ENCODE measurements around the gene LIN7A. TPM values are rescaled to one million over a fixed set of nuclear protein-coding genes. Genes with fewer than 3 reads are reported as not detected.

The LIN7A gene
- total and polyA plus RNA-seq, 7 donors: 0.48 to 2.1 (median 0.81) TPM

DNA sequence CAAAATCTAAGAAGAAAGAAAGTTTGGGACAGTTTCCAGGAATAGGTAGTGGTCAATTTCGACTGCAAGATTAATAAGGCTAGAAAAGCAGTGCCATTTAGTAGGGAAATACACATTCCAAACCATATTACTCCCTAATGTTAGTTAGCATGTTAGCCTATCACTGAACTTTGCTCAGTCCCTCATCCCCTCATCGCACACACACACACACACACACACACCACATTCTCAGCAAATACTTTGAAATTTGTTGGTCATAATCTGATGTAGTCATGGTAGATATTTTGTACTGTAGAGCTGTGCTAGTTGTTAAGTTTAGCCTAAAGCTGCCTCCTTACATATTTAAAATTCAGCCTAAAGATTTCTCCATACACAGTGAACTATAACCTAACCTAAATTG lies 157.0 kb downstream of the LIN7A start:
- Histone ChIP-seq H3K9me3 (no peaks in the 10 kb centered on the region), H3K4me1 (peaks cover 7% of the 10 kb centered on the region), H3K36me3 (ENCODE audit: insufficient read depth in 1 of 2, low read depth in 1 of 2) (no peaks in the 10 kb centered on the region), H3K4me3 (no peak overlapping the region), H3K27ac (no peak overlapping the region), H3K27me3 (ENCODE audit: insufficient read depth in 3 of 3, low read length in 2 of 3) (no peaks in the 10 kb centered on the region)
- intact Hi-C loops (cut with DNase I): no loop called here
- TF ChIP-seq, protein P1, sequence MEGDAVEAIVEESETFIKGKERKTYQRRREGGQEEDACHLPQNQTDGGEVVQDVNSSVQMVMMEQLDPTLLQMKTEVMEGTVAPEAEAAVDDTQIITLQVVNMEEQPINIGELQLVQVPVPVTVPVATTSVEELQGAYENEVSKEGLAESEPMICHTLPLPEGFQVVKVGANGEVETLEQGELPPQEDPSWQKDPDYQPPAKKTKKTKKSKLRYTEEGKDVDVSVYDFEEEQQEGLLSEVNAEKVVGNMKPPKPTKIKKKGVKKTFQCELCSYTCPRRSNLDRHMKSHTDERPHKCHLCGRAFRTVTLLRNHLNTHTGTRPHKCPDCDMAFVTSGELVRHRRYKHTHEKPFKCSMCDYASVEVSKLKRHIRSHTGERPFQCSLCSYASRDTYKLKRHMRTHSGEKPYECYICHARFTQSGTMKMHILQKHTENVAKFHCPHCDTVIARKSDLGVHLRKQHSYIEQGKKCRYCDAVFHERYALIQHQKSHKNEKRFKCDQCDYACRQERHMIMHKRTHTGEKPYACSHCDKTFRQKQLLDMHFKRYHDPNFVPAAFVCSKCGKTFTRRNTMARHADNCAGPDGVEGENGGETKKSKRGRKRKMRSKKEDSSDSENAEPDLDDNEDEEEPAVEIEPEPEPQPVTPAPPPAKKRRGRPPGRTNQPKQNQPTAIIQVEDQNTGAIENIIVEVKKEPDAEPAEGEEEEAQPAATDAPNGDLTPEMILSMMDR (IDR thresholded peaks at IDR 0.05): no peak
- DNase-seq (no peak), ATAC-seq (no peak)
- WGBS, 3 donors: 70 to 83% (median 82%) methylated on average over 2 of the region's 2 CpGs

DNA sequence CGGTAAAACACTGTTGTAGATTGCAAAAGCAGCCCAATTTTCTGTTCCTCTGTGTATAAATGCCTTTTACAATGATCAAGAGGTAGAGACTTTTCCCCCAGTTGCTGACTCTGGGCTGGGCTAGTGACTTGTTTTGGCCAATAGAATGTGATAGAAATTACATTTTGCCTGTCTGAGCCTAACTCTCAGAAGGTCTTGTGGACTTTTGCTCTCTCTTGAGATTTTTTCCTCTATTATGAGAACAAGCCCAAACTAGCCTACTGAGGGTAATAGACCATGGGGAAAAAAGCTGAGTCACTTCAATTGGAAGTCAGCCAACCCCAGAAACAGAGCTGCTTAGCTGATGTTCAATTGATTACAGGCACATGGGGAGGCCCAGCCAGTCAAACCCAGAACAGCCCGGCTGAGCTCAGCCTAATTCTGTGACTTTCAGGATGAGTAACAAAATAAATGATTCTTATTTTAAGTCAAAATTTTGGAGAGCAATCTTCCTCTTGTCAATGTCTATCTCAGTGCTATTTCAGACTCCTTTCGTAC lies 159.7 kb downstream of the LIN7A start:
- TF ChIP-seq, protein P1 (IDR thresholded peaks at IDR 0.05): no peak
- 54 to 62% (median 56%) methylated on average over 3 of the region's 3 CpGs for WGBS, 3 donors
- Histone ChIP-seq H3K27me3 (ENCODE audit: insufficient read depth in 3 of 3, low read length in 2 of 3) (no peaks in the 10 kb centered on the region), H3K4me1 (peaks cover 7% of the 10 kb centered on the region), H3K36me3 (ENCODE audit: insufficient read depth in 1 of 2, low read depth in 1 of 2) (no peaks in the 10 kb centered on the region), H3K27ac (peak overlapping the region; percentile 31), H3K4me3 (no peak overlapping the region), H3K9me3 (no peaks in the 10 kb centered on the region)
- peak in 1 of 2 donors; percentile 11 for DNase-seq
- intact Hi-C loops (cut with DNase I): no loop called here
- ATAC-seq: peak in 1 of 4 donors; percentile 32

- H3K27ac ChIP-seq: peak overlapping the region; percentile 31
These were observed 160.1 kb downstream of the LIN7A start for GRCh38 chr12:80777587-80777986.

DNA sequence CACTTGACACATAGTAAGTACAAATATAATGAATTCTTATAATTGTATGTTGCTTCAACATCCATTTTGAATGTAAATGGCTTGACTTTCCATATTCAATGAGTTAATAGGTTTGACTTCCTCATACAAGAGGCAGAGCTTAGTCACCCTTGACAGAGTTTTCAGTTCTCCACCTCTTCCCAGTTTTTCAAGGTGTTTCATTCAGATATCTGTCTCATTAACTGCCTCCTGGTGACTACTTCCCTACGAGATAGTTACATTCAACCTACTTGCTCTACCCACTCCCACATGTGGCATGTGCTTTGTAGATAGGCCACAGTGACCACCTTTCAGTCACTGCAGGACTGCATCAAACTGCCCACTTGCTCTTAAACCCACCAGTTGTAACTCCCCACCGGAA lies 161.0 kb downstream of the LIN7A start:
- TF ChIP-seq, protein P1 (IDR thresholded peaks at IDR 0.05): no peak
- Histone ChIP-seq H3K4me1 (peaks cover 7% of the 10 kb centered on the region), H3K36me3 (ENCODE audit: insufficient read depth in 1 of 2, low read depth in 1 of 2) (no peaks in the 10 kb centered on the region), H3K27me3 (ENCODE audit: insufficient read depth in 3 of 3, low read length in 2 of 3) (no peaks in the 10 kb centered on the region), H3K4me3 (no peak overlapping the region), H3K27ac (no peak overlapping the region), H3K9me3 (no peaks in the 10 kb centered on the region)
- intact Hi-C loops (cut with DNase I): no loop called here
- ATAC-seq (no peak), DNase-seq (no peak)
- 96 to 98% (median 97%) methylated on average over 2 of the region's 2 CpGs for WGBS, 3 donors

More at GRCh38 chr12:80777587-80777986, 160.1 kb downstream of the LIN7A start:
- WGBS, 3 donors: 81 to 85% (median 82%) methylated on average over 4 of the region's 4 CpGs
- TF ChIP-seq, protein P1 (IDR thresholded peaks at IDR 0.05): no peak
- intact Hi-C loops (cut with DNase I): no loop called here
- no peaks in the 10 kb centered on the region for H3K36me3 ChIP-seq (ENCODE audit: insufficient read depth in 1 of 2, low read depth in 1 of 2)
- no peaks in the 10 kb centered on the region for H3K9me3 ChIP-seq
- no peak for ATAC-seq
- no peak for DNase-seq
- H3K4me3 ChIP-seq: no peak overlapping the region
- peaks cover 7% of the 10 kb centered on the region for H3K4me1 ChIP-seq
- no peaks in the 10 kb centered on the region for H3K27me3 ChIP-seq (ENCODE audit: insufficient read depth in 3 of 3, low read length in 2 of 3)

- DNase-seq (no peak), ATAC-seq (no peak)
- Histone ChIP-seq H3K36me3 (ENCODE audit: insufficient read depth in 1 of 2, low read depth in 1 of 2) (no peaks in the 10 kb centered on the region), H3K4me1 (no peaks in the 10 kb centered on the region), H3K9me3 (no peaks in the 10 kb centered on the region), H3K4me3 (no peak overlapping the region), H3K27me3 (ENCODE audit: insufficient read depth in 3 of 3, low read length in 2 of 3) (no peaks in the 10 kb centered on the region), H3K27ac (no peak overlapping the region)
- 98% methylated on average over 2 of the region's 2 CpGs for WGBS, 3 donors
- intact Hi-C loops (cut with DNase I): no loop called here
- TF ChIP-seq, protein P1 (IDR thresholded peaks at IDR 0.05): no peak
These were observed 166.8 kb downstream of the LIN7A start for GRCh38 chr12:80770958-80771357.

Data from psoas muscle (tissue), 8 donors.